Muscle layer of colon (tissue), 2 donors: ENCODE measurements around the gene CAMTA2.
"Not testable (repeated sequence)": the region's sequence is repeated elsewhere in the genome, so short reads cannot be mapped to it uniquely, and the experiment has no call there.

Experiments used
- H3K27ac ChIP-seq: one replicate; pipeline ENCODE4 v1.7.0; 2013; ENCODE audit warnings: low read depth, mild to moderate bottlenecking, low read length, moderate library complexity
- H3K27me3 ChIP-seq, 2 donors: one replicate each; pipeline ENCODE4 v1.7.0; 2013; ENCODE audit warnings: low read length in 2 of 2, mild to moderate bottlenecking in 2 of 2; ENCODE audit not compliant: insufficient read depth in 2 of 2, control insufficient read depth in 1 of 2
- H3K36me3 ChIP-seq: one replicate; pipeline ENCODE4 v1.7.0; 2013; ENCODE audit warnings: mild to moderate bottlenecking, low read length; ENCODE audit not compliant: insufficient read depth
- H3K4me1 ChIP-seq: one replicate; pipeline ENCODE4 v1.7.0; 2013; ENCODE audit warnings: mild to moderate bottlenecking, low read length; ENCODE audit not compliant: insufficient read depth
- H3K4me3 ChIP-seq, 2 donors: one replicate each; pipeline ENCODE4 v1.7.0; 2013; ENCODE audit warnings: low read length in 2 of 2, low read depth in 1 of 2, mild to moderate bottlenecking in 1 of 2, moderate library complexity in 1 of 2
- H3K9ac ChIP-seq: one replicate; pipeline ENCODE4 v1.7.0; 2013; ENCODE audit warnings: low read length
- H3K9me3 ChIP-seq: one replicate; pipeline ENCODE4 v1.7.0; 2013; ENCODE audit warnings: mild to moderate bottlenecking, low read length
- donor health status: abdominal sarcoma.
- donor health status: Adenocarcinoma of cecum.

Gene CAMTA2

DNA sequence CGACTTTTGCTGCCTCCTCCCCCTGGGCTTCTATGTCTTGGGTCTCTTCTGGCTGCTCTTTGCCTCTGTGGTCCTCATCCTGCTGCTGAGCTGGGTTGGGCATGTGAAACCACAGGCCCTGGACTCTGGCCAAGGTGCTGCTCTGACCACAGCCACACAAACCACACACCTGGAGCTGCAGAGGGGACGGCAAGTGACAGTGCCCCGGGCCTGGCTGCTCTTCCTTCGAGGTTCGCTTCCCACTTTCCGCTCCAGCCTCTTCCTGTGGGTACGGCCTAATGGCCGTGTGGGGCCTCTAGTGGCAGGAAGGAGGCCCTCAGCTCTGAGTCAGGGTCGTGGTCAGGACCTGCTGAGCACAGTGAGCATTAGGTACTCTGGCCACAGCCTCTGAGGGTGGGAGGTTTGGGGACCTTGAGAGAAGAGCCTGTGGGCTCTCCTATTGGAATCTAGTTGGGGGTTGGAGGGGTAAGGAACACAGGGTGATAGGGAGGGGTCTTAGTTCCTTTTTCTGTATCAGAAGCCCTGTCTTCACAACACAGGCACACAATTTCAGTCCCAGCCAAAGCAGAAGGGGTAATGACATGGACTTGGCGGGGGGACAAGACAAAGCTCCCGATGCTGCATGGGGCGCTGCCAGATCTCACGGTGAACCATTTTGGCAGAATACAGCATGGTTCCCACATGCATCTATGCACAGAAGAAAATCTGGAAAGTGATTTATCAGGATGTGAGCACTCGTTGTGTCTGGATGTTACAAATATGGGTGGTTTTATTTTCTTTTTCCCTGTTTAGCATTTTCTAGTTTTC, 53.1 kb downstream of the CAMTA2 start:
- Histone ChIP-seq H3K36me3 (peaks cover 30% of the 10 kb centered on the region), H3K4me3 (peak overlapping the region in 1 of 2 donors; percentile 43), H3K9ac (no peak overlapping the region), H3K9me3 (no peaks in the 10 kb centered on the region), H3K4me1 (peaks cover 24% of the 10 kb centered on the region), H3K27ac (no peak overlapping the region), H3K27me3 (no peaks in the 10 kb centered on the region)

DNA sequence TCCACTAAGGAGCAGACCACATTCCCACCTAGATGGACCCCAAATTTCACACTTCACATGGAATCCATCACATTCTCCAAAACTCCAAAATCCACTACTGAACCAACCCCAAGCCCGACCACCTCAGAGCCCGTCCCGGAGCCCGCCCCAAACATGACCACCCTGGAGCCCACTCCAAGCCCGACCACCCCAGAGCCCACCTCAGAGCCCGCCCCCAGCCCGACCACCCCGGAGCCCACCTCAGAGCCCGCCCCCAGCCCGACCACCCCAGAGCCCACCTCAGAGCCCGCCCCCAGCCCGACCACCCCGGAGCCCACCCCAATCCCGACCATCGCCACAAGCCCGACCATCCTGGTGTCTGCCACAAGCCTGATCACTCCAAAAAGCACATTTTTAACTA, 53.8 kb downstream of the CAMTA2 start:
- Histone ChIP-seq H3K27me3 (no peaks in the 10 kb centered on the region), H3K27ac (no peak overlapping the region), H3K4me3 (peak overlapping the region in 1 of 2 donors; percentile 43), H3K9me3 (no peaks in the 10 kb centered on the region), H3K36me3 (peaks cover 27% of the 10 kb centered on the region), H3K4me1 (peaks cover 18% of the 10 kb centered on the region), H3K9ac (no peak overlapping the region)

DNA sequence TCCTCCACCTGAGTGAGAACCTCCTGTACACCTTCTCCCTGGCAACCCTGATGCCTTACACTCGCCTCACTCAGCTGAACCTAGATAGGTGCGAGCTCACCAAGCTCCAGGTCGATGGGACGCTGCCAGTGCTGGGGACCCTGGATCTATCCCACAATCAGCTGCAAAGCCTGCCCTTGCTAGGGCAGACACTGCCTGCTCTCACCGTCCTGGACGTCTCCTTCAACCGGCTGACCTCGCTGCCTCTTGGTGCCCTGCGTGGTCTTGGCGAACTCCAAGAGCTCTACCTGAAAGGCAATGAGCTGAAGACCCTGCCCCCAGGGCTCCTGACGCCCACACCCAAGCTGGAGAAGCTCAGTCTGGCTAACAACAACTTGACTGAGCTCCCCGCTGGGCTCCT, 54.7 kb downstream of the CAMTA2 start:
- H3K4me1 ChIP-seq = peaks cover 9% of the 10 kb centered on the region
- peaks cover 18% of the 10 kb centered on the region for H3K36me3 ChIP-seq
- no peaks in the 10 kb centered on the region for H3K9me3 ChIP-seq
- H3K27me3 ChIP-seq = no peaks in the 10 kb centered on the region
- no peak overlapping the region for H3K27ac ChIP-seq
- no peak overlapping the region for H3K9ac ChIP-seq
- no peak overlapping the region for H3K4me3 ChIP-seq

DNA sequence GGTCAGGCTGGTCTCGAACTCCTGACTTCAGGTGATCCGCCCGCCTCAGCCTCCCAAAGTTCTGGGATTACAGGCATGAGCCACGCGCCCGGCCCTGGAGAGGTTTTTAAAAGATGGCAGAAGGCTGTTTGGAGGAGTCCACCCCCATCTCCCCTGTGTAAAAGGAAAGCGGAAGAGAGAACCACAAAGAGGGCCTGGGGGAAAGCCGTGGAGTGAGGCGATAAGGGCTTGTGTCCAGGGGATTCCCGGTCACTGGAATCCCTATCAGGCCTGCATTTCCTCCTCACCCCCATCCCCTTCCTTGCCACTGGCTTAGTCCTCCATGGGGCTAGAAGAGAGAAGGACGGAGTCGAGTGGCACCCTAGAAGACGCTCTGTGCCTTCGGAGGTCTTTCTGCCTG, 55.5 kb downstream of the CAMTA2 start, which contains the start of gene GP1BA:
Gene GP1BA (plus strand): TSS at position 315 of the 400 bp plus-strand sequence. CDS start 328 bp downstream, outside the sequence.
- no peaks in the 10 kb centered on the region for H3K9me3 ChIP-seq
- H3K36me3 ChIP-seq = peaks cover 12% of the 10 kb centered on the region
- no peaks in the 10 kb centered on the region for H3K27me3 ChIP-seq
- no peak within 1 kb of the TSS for H3K27ac ChIP-seq
- no peak within 1 kb of the TSS for H3K9ac ChIP-seq
- peaks cover 9% of the 10 kb centered on the region for H3K4me1 ChIP-seq
- no peak within 1 kb of the TSS for H3K4me3 ChIP-seq

DNA sequence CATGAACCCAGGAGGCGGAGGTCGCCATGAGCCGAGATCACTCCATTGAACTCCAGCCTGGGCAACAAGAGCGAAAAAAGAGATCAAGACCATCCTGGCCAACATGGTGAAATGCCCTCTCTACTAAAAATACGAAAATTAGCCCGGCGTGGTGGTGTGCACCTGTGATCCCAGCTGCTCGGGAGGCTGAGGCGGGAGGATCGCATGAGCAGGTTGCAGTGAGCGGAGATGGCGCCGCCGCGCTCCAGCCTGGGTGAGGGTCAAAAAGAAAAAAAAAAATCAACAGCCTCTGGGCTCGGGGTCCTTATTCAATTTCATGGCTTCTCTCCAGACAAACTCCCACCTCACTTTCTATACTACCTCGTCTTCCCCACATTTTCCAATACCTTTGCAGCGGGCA, 58.6 kb downstream of the CAMTA2 start:
- Histone ChIP-seq H3K4me1 (peaks cover under 1% of the 10 kb centered on the region), H3K27ac (no peak overlapping the region), H3K36me3 (no peaks in the 10 kb centered on the region)

DNA sequence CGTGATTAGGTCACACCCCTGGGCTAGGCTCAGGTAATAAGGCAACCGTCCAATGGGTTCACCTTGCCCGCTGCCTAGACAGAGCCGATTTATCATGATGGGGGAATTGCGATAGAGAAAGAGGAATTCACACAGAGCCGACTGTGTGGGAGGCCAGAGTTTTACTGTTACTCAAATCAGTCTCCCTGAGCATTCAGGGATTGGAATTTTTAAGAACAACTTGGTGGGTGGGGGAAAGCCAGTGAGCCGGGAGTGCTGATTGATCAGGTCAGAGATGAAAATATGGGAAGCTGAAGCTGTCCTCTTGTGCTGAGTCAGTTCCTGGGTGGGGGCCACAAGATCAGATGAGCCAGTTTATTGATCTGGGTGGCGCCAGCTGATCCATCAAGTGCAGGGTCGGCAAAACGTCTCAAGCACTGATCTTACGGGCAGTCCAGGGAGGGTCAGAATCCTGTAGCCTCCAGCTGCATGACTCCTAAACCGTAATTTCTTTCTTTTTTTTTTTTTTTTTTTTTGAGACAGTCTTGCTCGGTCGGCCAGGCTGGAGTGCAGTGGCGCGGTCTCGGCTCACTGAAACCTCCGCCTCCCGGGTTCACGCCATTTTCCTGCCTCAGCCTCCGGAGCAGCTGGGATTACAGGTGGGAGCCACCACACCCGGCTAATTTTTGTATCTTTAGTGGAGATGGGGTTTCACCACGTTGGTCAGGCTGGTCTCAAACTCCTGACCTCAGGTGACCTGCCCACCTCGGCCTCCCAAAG, 60.7 kb downstream of the CAMTA2 start:
- not testable (repeated sequence) for H3K9ac ChIP-seq, H3K9me3 ChIP-seq, H3K4me3 ChIP-seq, H3K4me1 ChIP-seq, H3K36me3 ChIP-seq, H3K27ac ChIP-seq, H3K27me3 ChIP-seq

More for the DNA sequence above, 58.6 kb downstream of the CAMTA2 start:
- Histone ChIP-seq H3K9ac (no peak overlapping the region), H3K27me3 (no peaks in the 10 kb centered on the region), H3K9me3 (no peaks in the 10 kb centered on the region), H3K4me3 (no peak overlapping the region)

DNA sequence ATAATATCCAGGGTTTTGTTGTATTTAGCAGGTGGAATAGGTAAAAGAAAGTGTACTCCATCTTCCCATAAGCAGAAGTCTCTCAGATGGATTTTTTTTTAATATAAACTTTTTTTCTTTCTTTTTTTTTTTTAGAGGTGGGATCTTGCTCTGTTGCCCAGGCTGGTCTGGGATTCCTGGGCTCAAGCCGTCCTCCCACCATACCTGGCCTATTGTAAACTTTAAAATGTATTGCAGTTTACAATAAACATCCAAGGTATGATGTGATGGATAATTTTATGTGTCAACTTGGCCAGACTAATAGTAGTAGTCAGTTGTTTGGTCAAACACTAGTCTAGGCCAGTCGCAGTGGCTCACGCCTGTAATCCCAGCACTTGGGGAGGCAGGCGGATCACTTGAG, 66.2 kb downstream of the CAMTA2 start:
- H3K9me3 ChIP-seq = no peaks in the 10 kb centered on the region
- H3K9ac ChIP-seq = no peak overlapping the region
- H3K27ac ChIP-seq = no peak overlapping the region
- H3K4me3 ChIP-seq = no peak overlapping the region
- no peaks in the 10 kb centered on the region for H3K4me1 ChIP-seq
- no peaks in the 10 kb centered on the region for H3K27me3 ChIP-seq
- no peaks in the 10 kb centered on the region for H3K36me3 ChIP-seq

DNA sequence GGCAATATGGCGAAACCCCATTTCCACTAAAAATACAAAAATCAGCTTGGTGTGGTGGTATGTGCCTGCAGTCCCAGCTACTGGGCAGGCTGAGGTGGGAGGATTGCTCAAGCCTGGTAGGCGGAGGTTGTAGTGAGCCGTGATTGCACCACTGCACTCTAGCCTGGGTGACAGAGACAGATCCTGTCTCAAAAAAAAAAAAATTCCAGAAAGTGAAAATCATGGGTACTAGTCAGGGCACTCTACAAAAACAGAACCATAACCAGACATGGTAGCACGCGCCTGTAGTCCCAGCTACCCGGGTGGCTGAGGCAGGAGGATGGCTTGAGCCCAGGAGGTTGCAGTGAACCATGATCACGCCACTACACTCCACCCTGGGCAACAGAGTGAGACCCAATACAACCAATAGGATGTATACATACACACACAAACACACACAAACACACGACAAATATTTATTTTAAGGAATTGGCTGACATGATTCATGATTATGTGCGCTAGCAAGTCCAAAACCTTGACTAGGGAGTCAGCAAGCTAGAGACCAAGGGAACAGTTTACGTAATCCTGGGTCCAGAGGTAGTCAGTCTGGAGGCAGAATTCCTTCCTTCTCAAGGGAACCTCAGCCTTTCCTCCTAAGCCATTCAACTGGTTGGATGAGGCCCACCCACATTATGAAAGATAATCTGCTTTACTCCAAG, 67.0 kb downstream of the CAMTA2 start:
- Histone ChIP-seq H3K27ac (no peak overlapping the region), H3K4me1 (no peaks in the 10 kb centered on the region), H3K27me3 (no peaks in the 10 kb centered on the region), H3K36me3 (no peaks in the 10 kb centered on the region), H3K9ac (no peak overlapping the region), H3K9me3 (no peaks in the 10 kb centered on the region), H3K4me3 (no peak overlapping the region)

DNA sequence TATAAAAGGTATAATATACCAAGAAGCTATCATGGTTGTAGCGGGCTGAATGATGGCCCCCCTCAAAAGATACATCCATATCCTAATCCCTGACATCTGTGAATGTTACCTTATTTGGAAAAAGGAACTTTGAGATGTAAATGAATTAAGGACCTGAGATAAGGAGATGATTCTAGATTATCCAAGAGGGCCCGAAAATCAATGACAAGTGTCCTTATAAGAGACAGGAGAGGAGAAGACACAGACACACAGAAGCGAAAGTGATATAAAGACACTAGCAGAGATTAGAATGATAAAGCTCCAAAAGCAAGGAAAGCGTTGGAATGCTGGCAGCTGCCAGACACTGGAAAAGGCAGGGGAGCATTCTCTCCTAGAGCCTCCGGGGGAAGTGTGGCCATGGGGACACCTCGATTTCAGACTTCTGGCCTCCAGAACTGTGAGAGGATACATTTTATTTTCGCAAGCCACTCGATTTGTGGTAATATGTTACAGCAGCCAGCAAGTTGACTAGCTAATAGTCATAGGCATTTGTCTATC, 67.9 kb downstream of the CAMTA2 start:
- H3K27me3 ChIP-seq = no peaks in the 10 kb centered on the region
- H3K9me3 ChIP-seq = no peaks in the 10 kb centered on the region
- no peak overlapping the region for H3K9ac ChIP-seq
- no peak overlapping the region for H3K4me3 ChIP-seq
- H3K36me3 ChIP-seq = no peaks in the 10 kb centered on the region
- no peaks in the 10 kb centered on the region for H3K4me1 ChIP-seq
- H3K27ac ChIP-seq = no peak overlapping the region
